AG08396 (cell line): ENCODE measurements around the gene FBXO17.
"Not testable (repeated sequence)": the region's sequence is repeated elsewhere in the genome, so short reads cannot be mapped to it uniquely, and the experiment has no call there.

ENCODE experiments used
- DNase-seq: peaks from one replicate; pipeline ENCODE4 v3.0.0; 2012; ENCODE audit warnings: low spot score, mixed read lengths

Gene FBXO17

GRCh38 chr19:38979812-38980211 lies 4.3 kb upstream of the FBXO17 start:
- no peak for DNase-seq

DNA sequence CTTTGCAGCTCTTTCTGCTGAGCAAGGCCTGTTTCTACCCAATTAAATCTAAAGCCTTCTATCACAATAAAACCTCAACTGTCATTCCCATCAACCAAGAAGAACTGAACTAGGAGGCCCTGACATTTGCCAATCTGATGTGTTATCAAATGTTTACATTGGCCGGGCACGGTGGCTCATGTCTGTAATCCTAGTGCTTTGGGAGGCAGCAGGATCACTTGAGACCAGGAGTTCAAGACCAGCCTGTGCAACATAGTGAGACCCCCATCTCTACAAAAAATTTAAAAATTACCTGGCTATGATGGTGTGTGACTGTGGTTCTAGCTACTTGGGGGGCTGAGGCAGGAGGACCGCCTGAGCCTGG lies 2.8 kb upstream of the FBXO17 start:
- no peak for DNase-seq

- DNase-seq: no peak
Observed at GRCh38 chr19:38977445-38978325, 2.1 kb upstream of the FBXO17 start.

- DNase-seq: no peak
Observed at GRCh38 chr19:38975861-38976271, 324 bp upstream of the FBXO17 start.

DNA sequence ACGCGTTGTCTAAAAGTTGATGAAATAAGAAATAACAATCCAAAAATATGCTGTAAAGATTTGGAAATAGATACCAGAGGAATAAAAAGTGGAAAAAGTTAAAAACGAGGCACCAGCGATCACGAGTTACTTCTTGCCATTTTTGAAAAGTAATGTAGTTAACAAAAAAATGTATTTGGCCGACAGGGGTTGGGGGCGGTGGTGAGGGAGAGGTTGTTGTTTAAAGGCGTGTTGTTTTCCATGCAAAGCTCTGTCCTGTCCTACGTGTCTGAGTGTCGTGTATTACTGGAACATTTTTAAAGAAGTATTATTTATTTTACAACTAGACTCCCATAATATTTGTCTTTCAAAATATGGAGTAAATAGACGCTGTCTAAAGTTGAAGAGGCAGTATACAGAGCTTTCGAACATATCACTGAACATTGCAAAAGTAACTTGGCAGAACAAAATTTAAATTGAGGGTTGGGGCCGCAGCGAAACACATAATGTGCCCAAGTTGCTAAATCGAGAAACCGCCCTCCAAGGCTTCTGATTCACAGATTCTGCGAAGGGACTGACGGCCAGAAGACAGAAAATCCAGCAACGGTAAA lies 823 bp downstream of the FBXO17 start:
- DNase-seq: no peak

DNA sequence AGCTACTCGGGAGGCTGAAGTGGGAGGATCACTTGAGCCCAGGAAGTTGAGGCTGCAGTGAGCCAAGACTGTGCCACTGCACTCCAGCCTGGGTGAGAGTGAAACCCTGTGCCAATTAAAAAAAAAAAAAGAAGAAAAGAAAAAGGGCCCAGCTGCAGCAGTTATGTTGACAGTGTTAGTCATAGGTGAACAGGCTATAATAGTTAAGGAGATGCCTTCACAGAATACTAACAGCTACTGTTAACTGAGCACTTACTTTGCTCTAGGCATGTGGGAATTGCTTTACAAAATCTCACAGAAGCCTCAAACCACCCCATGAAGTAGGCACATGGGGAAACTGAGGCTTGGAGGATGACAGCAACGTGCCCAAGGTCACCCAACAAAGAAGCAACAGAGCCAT lies 3.9 kb downstream of the FBXO17 start:
- no peak for DNase-seq

DNA sequence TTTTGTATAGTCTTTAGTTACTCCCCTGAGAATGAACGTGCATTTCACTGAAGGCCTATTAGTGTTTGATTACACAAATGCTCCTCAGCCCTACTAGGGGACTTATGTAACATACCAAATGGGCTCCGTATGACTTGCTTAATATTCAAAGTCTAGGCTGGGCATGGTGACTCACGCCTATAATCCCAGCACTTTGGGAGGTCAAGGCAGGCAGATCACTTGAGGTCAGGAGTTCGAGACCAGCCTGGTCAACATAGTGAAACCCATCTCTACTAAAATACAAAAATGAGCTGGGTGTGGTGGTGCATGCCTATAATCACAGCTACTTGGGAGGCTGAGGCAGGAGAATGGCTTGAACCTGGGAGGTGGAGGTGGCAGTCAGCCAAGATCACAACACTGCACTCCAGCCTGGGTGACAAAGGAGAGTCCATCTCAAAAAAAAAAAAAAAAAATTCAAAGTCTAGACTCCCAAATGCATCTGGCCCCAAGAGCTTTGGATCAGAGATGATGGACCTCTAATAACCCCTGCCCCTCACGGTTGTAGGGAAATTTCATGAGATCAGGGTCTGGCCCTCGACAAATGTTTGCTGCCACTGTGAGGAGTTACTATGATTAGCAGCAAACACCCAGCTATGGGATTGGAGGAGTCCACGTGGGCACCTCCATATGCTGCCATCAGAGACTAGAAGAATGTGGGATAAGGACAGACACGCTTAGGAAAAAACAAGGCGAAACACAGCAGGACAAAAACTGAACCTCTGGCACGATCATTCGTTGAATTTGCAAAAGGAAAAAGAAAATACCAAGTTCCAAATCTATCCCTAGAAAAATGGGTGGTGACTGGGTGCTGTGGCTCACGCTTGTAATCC lies 4.6 kb downstream of the FBXO17 start:
- DNase-seq: no peak

- DNase-seq: not testable (repeated sequence)
Observed at GRCh38 chr19:38966149-38966548, 9.4 kb downstream of the FBXO17 start.

GRCh38 chr19:38964738-38965137 lies 10.8 kb downstream of the FBXO17 start:
- DNase-seq: no peak

DNA sequence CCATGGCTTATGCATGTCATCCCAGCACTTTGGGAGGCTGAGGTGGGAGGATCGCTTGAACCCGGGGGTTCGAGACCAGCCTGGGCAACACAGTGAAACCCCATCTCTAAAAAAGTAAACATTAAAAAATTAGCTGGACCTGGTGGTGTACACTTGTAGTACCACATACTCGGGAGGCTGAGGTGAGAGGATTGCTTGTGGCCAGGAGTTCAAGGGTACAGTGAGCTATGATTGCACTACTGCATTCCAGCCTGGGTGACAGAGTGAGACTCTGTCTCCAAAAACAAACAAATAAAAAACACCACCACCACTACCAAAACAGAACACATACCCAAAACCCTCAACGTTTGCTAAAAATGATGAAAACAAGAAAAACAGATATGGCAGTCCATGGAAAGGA lies 15.9 kb downstream of the FBXO17 start:
- no peak for DNase-seq

DNA sequence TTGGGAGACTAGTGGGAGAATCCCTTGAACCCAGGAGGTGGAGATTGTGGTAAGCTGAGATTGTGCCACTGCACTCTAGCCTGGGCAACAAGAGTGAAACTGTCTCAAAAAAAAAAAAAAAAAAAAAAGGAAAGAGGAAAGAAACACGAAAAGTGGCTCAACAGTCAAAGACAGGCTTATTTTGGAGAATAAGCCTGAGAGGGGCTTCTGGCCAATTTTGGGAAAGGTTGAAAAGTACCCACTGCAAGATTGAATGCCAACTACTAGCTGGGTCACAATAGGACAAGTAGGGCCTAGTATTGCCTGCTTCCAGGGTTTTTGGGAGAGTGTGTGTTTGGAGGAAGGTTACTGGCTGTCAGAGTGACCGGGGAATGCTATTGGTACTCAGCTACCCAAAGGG lies 17.2 kb downstream of the FBXO17 start:
- DNase-seq: no peak

DNA sequence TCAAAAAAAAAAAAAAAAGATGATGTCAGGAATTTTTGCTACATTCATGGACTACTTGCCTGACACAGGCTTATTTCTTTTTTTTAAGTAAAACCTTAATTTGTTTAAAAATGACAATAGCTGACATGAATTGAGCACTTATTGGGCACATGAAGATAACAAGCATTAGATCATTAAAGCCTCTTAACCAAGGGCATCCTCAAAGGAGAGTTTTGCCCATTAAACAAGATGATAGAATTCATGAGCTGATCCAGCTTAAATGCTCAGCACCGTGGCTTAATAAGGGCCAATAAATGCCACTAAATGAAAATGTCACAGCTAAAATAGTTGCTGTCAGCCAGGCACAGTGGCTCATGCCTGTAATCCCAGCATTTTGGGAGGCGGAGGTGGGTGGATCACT lies 19.3 kb downstream of the FBXO17 start:
- DNase-seq: no peak

DNA sequence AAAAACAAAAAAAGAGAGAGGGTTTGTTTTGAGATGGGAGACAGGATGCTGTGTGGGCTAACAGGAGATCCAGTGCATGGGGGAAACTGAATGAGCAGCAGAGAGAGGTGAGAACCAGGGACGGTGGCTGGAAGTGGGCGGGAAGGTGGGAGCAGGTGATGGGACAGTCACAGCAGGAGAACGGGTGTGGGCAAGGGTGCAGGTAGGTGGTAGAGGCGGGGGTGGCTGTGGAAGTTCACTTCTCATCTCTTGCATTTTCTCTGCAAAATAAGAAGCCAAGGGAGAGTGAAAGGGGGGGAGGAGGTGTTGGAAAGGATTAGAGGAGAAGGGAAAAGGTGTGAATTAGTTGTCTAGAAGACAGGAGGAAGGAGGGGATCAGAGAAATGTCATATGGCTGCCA lies 21.9 kb downstream of the FBXO17 start:
- no peak for DNase-seq

DNA sequence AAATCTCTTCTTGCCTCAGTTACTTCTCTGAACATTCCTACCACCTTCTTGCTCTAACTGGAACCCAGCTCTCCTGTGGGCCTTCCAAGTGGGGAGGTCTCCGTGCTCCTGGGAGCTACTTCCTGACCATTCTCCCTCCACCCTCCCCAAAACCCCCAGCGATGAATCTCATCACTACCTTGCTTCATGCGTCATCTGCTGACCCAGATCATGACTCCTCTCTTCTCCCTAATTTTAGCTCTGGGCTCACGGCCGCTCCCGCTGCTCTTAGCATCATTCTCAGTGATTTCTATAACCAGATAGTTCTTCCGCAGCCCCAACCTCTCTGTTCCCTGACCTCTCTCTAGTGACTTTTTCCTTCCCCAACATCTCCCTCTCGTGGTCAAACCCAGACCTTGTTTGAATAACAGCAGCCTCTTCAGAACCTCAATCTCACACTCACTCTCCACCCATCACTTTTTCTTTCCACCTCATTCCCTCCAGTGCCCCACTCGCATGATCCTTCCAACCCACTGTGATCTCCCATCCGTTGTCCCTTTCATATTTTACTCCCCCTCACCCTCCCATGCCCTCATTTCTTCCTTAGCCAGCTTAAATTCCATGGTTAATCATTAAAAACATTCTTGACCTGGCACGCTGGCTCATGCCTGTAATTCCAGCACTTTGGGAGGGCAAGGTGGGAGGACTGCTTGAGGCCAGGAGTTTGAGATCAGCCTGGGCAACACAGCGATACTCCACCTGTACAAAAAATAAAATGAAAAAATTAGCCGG lies 23.0 kb downstream of the FBXO17 start:
- no peak for DNase-seq

DNA sequence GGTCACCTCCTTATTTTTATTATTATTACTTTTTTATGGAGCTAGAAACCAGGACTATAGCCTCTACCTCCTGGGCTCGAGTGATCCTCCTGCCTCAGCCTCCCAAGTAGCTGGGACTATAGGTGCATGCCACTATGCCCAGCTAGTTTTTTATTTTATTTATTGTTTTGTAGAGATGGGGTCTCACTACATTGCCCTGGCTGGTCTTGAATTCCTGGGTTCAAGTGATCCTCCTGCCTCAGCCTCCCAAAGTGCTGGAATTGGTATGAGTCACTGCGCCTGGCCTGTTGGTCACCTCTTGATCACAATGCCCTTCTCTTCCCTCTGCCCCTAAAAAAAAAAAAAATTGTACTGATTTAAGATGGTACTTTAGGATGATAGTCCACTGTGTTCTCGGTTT lies 24.4 kb downstream of the FBXO17 start:
- no peak for DNase-seq

DNA sequence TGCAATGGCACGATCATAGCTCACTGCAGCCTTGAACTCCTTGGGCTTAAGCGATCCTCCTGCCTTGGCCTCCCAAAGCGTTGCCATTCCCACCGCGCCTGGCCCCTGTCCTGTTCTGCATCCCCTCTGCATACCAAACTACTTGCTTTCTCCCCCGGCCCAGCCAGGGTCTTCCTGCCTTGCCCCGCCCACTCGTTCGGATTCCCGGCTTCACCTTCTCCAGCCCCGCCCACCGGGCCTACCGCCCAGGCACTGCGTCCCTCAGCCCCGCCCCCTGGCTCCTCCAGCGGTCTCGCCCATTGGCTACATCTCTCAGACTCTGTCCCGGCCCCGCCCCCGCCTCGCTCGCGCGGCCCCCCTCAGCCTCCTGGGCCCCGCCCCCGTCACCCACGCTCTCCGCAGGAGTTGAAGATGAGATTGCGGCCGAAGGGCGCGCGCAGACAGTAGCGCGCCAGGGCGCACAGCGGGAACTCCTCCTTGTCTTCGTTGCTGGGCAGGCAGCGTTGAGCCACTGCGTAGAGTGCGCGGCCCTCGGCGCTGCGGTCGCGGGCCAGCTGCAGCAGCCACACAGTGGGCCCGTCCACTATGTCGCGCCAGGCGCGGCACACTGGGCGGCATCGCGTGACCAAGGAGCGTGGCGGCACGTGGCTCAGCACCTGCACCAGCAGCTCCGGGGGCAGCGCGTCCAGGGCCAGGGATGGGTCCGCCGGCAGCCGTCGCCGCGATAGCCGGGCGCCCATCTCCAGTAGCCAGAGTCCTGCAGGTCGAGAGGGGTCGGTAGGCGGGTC lies 25.8 kb downstream of the FBXO17 start:
- DNase-seq: peak; percentile 70

DNA sequence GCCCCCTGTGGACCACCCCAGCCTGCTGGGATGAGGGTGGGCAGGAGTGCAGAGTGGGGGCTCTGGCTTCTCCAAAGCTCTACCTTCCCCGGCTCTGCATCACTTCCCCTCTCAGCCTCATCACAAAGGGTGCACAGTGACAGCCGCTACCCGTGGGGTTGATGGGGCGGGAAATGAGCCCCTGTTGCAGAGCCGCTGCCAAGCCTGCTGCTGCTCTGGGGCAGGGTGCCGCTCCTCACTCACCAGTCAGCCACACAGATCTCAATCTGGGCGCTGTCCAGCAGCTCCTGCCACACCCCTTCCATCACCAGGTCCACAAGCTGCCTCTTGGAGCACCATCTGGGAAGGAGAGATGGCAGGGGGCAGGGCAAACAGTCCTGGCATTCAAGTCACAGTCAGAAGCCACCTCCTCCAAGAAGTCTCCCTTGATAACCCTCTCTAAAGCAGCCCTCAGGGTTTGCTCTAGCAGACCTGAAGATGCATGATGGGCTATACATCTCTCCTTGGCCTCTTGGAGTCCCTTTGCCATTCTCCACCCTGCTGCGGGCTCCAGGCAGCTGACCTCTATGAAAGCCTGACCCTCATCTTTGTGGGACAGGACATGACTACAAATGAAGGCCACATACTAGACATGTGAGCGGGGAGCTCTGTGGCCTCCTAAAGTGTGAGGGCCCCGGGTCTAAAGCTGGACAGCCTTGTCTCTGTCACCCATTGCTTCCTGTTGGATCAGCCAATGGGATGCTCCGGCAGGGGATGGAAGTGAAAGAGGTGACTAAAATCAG lies 29.1 kb downstream of the FBXO17 start:
- DNase-seq: no peak

- no peak for DNase-seq
Observed at GRCh38 chr19:38945562-38946228, 29.8 kb downstream of the FBXO17 start.

DNA sequence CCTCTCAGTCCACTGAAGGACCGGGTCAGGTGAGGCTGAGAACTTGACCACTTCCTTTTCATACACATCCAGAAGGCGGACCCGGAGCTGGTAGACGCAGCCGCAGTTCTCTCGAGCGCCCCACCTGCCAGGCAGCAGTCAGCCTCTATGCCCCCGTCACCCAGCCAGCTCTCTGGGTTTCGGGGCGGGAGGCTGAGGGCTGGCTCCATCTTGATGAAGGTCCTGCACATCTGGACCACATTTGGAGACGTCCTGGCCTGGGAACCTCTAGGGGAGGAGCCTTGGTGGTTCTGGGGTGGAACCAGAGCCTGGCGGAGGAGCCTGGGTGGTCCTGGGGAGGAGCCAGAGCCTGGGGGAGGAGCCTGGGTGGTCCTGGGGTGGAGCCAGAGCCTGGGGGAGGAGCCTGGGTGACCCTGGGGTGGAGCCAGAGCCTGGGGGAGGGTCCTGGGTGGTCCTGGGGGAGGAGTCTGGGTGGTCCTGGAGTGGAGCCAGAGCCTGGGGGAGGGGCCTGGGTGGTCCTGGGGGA lies 30.5 kb downstream of the FBXO17 start:
- no peak for DNase-seq
